HPDE6-E6E7 (cell line): ENCODE data around the gene ASXL1.
"Not testable (repeated sequence)": the region's sequence is repeated elsewhere in the genome, so short reads cannot be mapped to it uniquely, and the experiment has no call there.

ENCODE experiments used
- DNase-seq: peaks from one replicate; pipeline ENCODE4 v3.0.0; 2011; ENCODE audit warnings: missing footprints; ENCODE audit errors: extremely low spot score

ASXL1 gene

DNA sequence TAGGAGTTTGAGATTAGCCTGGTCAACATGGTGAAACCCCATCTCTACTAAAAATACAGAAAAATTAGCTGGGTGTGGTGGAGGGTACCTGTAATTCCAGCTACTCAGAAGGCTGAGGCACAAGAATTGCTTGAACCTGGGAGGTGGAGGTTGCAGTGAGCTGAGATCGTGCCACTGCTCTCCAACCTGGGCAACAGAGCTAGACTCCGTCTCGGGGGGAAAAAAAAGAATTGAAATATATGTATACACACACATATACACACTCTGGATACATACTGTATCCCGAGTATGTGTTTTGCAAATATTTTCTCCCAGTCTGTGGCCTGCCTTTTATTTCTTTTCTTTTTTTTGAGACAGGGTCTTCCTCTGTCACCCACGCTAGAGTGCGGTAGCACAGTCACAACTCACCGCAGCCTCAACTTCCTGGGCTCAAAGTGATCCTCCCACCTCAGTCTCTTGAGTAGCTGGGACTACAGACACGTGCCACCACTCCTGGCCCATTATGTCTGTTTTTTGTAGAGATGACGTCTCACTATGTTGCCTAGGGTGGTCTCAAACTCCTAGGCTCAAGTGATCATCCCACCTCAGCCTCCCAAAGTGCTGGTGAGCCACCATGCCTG, 49.1 kb downstream of the ASXL1 start:
- not testable (repeated sequence) for DNase-seq

DNA sequence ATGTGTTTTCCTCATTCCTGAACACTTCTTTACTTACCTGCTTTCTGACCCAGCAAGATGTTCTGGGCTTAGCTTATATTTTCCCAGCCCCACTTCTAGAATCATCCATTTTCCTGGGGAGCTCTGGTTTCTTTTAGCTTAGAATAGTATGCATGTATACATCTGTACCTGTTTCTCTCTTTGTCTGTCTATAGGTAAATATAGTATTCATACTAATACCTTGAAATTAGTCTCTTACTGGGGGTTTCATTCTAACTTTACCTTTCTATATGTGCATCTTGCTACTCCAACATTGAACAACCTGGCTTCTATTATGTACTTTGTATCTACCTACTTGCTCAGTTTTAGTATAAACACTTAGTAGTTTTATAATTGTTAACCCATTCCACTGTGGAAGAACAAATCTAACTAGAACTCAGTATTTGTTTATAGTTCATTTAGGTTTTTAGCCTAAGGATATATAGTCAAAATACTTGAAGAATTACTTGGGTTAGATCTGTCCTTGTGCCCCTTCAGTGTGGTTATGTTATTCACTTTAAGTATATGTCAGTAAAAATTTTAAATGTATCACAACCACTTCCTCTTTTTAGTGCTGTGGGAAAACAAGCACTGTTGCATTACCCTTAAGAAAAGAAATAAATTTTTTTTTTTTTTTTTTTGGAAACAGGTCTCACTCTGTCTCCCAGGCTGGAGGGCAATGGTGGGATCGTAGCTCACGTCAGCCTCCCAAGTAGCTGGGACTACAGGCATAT, 54.0 kb downstream of the ASXL1 start:
- no peak for DNase-seq

DNA sequence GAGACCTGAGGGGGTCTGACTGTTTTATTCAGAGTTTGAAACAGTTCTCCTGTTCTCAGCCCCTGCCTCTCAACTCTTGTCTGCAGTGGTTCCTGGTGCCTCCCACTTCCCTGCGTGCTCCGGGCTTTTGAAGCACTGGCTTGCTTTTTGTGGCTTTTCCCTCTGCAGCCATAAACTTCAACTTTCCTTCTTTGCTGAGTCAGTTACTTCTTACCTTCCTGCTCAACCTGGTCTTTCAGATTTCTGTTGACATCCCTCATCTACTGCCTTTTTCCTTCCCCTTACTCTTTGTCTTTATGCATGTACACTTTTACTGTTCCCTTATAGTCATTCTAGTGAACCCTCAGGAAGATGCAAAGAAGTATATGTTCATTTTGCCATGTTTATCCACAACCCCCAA, 57.4 kb downstream of the ASXL1 start:
- DNase-seq, result no peak

DNA sequence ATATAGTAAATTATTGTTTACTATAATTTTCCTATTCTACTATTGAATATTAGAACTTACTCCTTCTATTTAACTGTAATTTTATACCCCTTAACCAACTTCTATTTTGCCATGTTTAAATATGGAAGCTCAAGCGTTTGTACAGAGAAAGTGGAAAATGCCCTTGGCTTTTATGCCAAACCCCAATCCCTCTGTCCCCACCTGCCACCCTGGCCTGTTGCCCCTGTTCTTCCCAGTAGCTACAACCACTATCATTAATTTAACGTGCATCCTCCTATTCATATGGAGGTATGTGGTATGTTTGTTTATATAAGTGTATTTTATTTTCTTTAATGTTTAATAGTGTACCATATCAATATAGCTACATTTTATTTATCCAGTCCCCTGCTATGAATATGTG, 58.1 kb downstream of the ASXL1 start:
- DNase-seq, result no peak

DNA sequence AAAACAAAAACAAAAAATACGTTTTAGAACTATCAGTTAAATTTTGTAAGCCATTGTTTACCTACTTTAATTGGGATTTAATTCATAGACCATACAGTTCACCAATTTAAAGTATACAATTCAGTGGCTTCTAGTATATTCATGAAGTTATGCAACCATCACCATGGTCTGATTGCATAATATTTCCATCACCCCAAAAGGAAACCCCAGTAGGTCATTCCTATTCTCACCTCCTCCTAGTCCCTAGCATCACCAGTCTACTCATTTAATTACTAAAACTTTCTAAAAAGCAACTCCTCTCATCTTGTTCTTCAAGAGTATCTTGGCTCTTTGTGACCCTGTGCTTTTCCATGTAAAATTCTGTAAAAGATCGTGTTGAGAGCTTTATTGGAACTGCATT, 60.2 kb downstream of the ASXL1 start:
- no peak for DNase-seq

DNA sequence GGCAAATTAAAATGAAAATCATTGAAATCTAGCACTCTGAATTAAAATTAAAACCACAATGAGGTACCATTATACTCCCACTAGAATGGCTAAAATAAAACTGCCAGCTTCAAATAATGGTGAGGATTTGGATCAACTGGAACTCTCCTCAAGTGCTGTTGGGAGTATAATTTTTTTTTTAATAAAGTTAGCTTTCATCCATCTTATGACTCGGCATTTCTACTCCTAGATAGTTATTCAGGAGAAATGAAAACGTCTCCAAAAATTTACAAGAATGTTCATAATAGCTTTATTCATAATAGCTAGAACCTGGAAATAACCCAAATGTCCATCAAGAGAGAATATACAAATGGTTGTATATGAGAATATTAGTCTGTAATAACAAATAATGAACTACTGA, 63.2 kb downstream of the ASXL1 start:
- no peak for DNase-seq

DNA sequence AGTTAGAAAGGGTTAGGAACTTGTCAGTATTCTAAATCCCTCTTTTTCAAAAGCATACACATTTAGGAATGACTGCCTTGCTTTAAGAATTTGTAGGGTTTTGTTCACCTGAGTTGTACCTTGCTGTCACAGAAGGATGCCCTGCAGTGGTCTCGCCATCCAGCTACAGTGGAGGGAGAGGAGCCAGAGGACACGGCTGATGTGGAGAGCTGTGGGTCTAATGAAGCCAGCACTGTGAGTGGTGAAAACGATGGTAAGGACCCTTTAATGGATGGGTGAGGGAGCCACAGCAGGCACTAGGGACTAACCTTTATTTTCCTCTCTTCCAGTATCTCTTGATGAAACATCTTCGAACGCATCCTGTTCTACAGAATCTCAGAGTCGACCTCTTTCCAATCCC, 69.9 kb downstream of the ASXL1 start:
- DNase-seq, result no peak

DNA sequence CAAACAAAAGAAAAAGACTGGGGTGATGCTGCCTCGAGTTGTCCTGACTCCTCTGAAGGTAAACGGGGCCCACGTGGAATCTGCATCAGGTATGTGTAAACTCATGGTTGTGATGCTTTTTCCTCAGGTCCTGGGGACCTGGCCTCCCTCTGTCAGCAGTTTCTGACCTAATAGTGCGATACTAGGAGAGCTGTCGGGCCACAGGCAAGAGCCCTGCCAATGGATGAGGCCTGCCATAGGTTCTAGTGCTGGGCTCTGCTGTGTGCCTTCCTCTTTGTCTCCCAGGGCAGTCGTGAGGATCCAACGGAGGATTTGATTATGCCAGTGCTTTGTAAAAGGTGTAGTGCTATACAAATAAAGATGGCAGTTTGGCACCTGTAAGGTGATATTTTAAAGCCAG, 71.2 kb downstream of the ASXL1 start:
- no peak for DNase-seq

DNA sequence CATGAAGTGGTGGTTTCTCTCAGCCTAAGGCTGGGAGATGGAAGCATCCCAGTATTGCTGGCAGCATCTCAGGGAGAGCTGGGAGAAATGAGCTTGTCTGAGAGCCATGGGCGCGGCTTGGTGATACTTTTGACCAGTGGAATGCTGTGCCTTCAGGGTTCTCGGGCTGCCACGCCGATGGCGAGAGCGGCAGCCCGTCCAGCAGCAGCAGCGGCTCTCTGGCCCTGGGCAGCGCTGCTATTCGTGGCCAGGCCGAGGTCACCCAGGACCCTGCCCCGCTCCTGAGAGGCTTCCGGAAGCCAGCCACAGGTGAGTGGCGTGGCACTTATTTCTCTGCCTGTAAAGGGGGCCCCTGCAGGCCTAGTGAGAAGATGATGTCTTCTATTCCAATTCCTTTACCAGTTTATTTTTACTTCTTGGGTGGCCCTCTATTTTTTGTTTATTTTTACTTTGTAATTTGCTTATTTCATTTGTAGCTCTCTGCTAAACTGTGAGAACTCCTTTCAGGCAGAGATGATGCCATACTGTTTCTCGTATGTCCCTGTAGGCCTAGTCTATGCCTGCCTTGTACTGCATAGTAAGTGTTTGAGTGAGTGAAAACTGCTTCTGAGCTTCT, 71.7 kb downstream of the ASXL1 start:
- no peak for DNase-seq

DNA sequence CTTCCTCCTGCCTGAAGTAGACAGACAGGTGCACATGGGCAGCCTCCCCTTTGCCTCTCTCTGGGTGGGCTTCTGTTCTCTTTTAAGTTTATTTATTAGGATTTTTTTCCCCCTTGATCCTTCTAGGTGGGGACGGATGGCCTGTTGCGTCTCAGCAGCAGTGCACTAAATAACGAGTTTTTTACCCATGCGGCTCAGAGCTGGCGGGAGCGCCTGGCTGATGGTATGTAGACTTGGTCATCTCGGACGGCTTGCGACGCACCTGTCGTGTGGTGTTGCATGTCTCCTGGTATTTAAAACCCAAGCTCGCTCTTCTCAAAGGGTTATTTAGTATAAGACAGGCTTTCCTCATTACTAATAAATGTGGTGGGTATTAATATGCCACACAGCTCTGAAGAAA, 73.3 kb downstream of the ASXL1 start:
- DNase-seq, result no peak

DNA sequence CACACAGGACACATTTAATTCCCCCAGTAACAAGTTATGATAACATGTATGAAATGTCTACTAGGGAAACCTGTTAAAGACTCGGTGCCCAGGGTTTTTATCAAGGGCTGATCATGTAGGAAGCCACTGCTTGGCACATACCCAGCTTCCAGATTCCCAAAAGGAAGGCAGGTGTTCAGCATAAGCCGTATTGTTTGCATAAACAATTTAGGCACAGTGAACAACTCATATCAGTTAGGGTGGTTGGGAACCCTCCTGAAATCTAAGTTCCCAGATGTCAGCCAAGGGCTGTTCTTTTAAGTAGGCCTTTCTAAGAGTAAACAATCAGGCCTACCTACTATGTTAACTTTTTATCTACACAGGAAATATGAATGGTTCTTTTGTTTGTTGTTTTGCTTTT, 74.1 kb downstream of the ASXL1 start:
- no peak for DNase-seq

DNA sequence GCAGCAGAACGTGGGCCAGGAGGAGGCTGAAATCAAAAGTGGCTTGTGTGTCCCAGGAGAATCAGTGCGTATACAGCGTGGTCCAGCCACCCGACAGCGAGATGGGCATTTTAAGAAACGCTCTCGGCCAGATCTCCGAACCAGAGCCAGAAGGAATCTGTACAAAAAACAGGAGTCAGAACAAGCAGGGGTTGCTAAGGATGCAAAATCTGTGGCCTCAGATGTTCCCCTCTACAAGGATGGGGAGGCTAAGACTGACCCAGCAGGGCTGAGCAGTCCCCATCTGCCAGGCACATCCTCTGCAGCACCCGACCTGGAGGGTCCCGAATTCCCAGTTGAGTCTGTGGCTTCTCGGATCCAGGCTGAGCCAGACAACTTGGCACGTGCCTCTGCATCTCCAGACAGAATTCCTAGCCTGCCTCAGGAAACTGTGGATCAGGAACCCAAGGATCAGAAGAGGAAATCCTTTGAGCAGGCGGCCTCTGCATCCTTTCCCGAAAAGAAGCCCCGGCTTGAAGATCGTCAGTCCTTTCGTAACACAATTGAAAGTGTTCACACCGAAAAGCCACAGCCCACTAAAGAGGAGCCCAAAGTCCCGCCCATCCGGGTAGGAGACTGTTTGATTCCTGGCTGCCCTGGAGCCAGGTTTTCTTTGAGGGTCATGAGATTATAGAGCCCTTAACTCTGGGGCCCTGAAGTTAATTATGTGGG, 75.3 kb downstream of the ASXL1 start:
- no peak for DNase-seq

DNA sequence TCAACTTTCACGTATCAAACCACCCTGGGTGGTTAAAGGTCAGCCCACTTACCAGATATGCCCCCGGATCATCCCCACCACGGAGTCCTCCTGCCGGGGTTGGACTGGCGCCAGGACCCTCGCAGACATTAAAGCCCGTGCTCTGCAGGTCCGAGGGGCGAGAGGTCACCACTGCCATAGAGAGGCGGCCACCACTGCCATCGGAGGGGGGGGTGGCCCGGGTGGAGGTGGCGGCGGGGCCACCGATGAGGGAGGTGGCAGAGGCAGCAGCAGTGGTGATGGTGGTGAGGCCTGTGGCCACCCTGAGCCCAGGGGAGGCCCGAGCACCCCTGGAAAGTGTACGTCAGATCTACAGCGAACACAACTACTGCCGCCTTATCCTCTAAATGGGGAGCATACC, 76.3 kb downstream of the ASXL1 start:
- DNase-seq, result no peak

DNA sequence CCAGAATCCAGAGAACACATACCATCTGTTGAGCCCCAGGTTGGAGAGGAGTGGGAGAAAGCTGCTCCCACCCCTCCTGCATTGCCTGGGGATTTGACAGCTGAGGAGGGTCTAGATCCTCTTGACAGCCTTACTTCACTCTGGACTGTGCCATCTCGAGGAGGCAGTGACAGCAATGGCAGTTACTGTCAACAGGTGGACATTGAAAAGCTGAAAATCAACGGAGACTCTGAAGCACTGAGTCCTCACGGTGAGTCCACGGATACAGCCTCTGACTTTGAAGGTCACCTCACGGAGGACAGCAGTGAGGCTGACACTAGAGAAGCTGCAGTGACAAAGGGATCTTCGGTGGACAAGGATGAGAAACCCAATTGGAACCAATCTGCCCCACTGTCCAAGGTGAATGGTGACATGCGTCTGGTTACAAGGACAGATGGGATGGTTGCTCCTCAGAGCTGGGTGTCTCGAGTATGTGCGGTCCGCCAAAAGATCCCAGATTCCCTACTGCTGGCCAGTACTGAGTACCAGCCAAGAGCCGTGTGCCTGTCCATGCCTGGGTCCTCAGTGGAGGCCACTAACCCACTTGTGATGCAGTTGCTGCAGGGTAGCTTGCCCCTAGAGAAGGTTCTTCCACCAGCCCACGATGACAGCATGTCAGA, 77.4 kb downstream of the ASXL1 start:
- DNase-seq, result no peak

DNA sequence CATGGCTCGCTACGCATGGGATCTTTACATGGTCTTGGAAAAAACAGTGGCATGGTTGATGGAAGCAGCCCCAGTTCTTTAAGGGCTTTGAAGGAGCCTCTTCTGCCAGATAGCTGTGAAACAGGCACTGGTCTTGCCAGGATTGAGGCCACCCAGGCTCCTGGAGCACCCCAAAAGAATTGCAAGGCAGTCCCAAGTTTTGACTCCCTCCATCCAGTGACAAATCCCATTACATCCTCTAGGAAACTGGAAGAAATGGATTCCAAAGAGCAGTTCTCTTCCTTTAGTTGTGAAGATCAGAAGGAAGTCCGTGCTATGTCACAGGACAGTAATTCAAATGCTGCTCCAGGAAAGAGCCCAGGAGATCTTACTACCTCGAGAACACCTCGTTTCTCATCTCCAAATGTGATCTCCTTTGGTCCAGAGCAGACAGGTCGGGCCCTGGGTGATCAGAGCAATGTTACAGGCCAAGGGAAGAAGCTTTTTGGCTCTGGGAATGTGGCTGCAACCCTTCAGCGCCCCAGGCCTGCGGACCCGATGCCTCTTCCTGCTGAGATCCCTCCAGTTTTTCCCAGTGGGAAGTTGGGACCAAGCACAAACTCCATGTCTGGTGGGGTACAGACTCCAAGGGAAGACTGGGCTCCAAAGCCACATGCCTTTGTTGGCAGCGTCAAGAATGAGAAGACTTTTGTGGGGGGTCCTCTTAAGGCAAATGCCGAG, 78.2 kb downstream of the ASXL1 start:
- no peak for DNase-seq

DNA sequence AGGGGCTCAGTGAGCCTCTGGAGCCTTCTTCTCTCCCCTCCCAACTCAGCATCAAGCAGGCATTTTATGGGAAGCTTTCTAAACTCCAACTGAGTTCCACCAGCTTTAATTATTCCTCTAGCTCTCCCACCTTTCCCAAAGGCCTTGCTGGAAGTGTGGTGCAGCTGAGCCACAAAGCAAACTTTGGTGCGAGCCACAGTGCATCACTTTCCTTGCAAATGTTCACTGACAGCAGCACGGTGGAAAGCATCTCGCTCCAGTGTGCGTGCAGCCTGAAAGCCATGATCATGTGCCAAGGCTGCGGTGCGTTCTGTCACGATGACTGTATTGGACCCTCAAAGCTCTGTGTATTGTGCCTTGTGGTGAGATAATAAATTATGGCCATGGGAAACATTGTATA, 78.8 kb downstream of the ASXL1 start:
- no peak for DNase-seq

DNA sequence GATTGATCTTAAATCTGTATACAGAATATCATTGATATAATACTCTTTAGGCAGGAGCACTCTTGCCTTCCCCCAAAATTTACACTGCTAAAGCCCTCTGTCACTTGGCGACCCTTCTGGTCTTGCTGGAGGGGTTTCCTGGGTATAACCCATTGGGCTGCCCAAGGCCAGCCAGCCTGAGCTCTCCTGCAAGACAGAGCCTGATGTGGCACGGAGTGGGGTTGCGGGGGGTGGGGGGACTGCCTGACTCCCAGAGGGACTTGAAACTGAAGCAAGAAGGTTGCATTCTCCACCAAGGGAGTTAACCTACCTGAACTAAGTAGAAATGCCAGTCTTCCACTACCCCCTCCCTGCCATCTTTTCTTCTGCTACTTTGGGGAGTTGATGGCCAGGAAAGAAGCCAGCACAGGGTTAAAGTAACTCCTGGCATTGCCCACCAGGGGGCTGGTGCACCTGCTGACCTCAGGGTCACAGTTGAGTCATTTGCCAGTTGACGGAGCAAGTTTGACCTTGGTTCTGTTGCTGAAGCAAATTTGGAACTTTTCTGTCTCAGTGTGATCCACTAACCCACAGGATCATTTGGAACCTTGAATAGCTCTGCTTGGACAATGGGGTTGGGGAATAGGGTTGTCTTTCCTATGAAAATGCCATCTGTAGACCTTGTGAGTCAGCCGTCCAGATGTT, 79.4 kb downstream of the ASXL1 start:
- no peak for DNase-seq

DNA sequence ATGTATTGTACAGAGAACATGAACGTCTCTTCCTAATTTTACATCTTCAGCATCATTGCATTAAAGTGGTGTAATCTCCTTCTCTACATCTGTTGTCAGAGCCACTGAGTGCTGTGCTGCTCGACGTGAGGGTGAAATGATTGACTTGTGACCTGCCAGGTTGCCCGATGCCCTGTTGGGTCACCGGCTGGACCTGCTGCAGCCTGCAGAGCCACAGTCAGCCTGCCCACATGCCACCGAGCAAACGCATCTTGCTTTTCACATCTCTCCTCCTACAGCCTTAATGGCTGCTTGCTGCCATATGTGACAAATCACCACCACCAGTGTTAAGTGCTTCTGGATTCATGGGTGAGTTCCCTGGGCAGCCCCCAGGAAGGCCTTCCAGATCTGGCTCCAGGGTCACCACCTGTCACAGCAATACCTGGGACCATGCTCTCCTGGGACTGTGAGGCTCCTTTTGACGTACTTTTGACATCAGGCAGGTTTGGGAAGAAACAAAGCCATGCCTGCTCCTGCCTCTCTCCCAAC, 80.3 kb downstream of the ASXL1 start:
- DNase-seq, result no peak

DNA sequence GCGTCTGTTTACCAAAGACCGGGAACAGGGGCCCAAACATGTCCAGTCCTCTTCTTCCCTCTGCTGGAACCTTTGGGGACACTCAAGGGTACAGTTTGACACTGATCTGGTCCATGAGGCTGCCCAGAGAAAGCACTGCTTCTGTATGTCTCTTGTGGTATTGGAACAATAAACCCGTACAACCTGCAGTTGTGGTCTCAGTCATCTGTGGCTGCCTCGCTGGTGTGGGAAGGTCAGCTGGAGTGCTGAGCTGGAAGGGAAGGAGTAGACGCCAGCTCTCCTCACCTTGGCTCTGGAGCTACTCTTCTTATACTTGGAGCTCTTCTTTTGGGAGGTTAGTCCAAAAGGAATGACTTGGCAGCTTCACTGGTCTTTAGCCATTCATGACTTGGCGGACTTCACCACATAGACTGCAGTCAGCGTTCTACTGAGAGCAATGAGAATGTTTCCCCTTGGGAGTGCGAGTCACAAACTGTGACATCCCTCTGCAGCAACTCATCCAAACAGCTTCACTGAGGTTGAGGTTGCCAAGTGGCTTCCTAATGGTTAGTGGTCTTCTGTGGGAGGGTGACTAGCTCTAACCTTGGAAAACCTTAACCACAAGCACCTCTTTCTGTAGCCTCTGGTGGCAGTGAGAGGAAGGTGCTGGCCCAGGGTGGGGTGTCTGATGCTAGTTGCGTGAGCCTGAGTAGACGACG, 81.2 kb downstream of the ASXL1 start:
- no peak for DNase-seq
